Neural progenitor cell (in vitro differentiated cells): Measurements from ENCODE around the gene CACNA1C. TPM values are rescaled to one million over a fixed set of nuclear protein-coding genes. Genes with fewer than 3 reads are reported as not detected.

ENCODE experiments used
- DNase-seq: peaks from one replicate; pipeline ENCODE4 v3.0.0-alpha.2; 2016; ENCODE audit warnings: low spot score
- H2AFZ ChIP-seq: fragments of 200-600 bp; sonication (generic); replicated peaks from 2 replicates; pipeline ENCODE4 v1.6.1; 2016; ENCODE audit warnings: antibody characterized with exemption
- H3F3A ChIP-seq: fragments of 200-600 bp; sonication (generic); 2 replicates; pipeline ENCODE4 v1.6.1; 2016; ENCODE audit warnings: antibody characterized with exemption, low read depth
- H3K27ac ChIP-seq: fragments of 200-600 bp; sonication (generic); 2 replicates; pipeline ENCODE4 v1.5.1; 2016; ENCODE audit warnings: mild to moderate bottlenecking
- H3K27me3 ChIP-seq: fragments of 200-600 bp; sonication (generic); 2 replicates; pipeline ENCODE4 v1.6.1; 2016; ENCODE audit warnings: mild to moderate bottlenecking, moderate library complexity
- H3K36me3 ChIP-seq: fragments of 200-600 bp; sonication (generic); 2 replicates; pipeline ENCODE4 v1.5.1; 2016
- H3K4me1 ChIP-seq: fragments of 200-600 bp; sonication (generic); 2 replicates; pipeline ENCODE4 v1.6.1; 2016; ENCODE audit warnings: mixed run types
- H3K4me2 ChIP-seq: fragments of 200-600 bp; sonication (generic); 2 replicates; pipeline ENCODE4 v1.6.1; 2016
- H3K4me3 ChIP-seq: fragments of 200-600 bp; sonication (generic); 2 replicates; pipeline ENCODE4 v1.5.1; 2016
- H3K79me2 ChIP-seq: fragments of 200-600 bp; sonication (generic); 2 replicates; pipeline ENCODE4 v1.6.1; 2016; ENCODE audit warnings: low read depth
- H3K9ac ChIP-seq: fragments of 200-600 bp; sonication (generic); 2 replicates; pipeline ENCODE4 v1.6.1; 2016
- H3K9me3 ChIP-seq: fragments of 200-600 bp; sonication (generic); 2 replicates; pipeline ENCODE4 v1.5.1; 2016; ENCODE audit warnings: low read depth
- H4K20me1 ChIP-seq: fragments of 200-600 bp; sonication (generic); 2 replicates; pipeline ENCODE4 v1.6.1; 2016; ENCODE audit warnings: low read depth
- H3K27ac Mint-ChIP-seq: 3 replicates; pipeline ENCODE4 v1.8.0; 2021; ENCODE audit warnings: mixed read lengths
- H3K27me3 Mint-ChIP-seq: 2 replicates; pipeline ENCODE4 v1.8.0; 2022; ENCODE audit warnings: low read depth, mild to moderate bottlenecking, inconsistent platforms, moderate library complexity, mixed read lengths; ENCODE audit not compliant: insufficient read depth
- H3K36me3 Mint-ChIP-seq: 3 replicates; pipeline ENCODE4 v1.8.0; 2021; ENCODE audit warnings: mixed read lengths
- H3K4me1 Mint-ChIP-seq: 3 replicates; pipeline ENCODE4 v1.8.0; 2021; ENCODE audit warnings: mixed read lengths
- H3K4me3 Mint-ChIP-seq: 3 replicates; pipeline ENCODE4 v1.8.0; 2021; ENCODE audit warnings: mild to moderate bottlenecking, moderate library complexity, mixed read lengths
- H3K9me3 Mint-ChIP-seq: 3 replicates; pipeline ENCODE4 v1.8.0; 2020; ENCODE audit warnings: mixed read lengths
- EZH2 ChIP-seq: fragments of 200-600 bp; sonication (generic); IDR thresholded peaks from 2 replicates; pipeline ENCODE4 v1.6.1; 2017; ENCODE audit warnings: antibody characterized with exemption, mild to moderate bottlenecking, moderate library complexity
- EZH2phosphoT487 ChIP-seq: fragments of 200-600 bp; sonication (generic); IDR thresholded peaks from 2 replicates; pipeline ENCODE4 v1.6.1; 2017; ENCODE audit warnings: antibody characterized with exemption
- total RNA-seq: library from RNA; depleted of rRNA; stranded (reverse); fragments of >200 nt; gene quantifications from 2 replicates; pipeline ENCODE4 v1.2.3, GENCODE V29; 2015; ENCODE audit warnings: low replicate concordance
- TF ChIP-seq, protein P1 (sequence below): fragments of 200-600 bp; sonication (generic); IDR thresholded peaks from 2 replicates; pipeline ENCODE4 v1.5.1; 2017; ENCODE audit warnings: antibody characterized with exemption, mild to moderate bottlenecking

Gene CACNA1C
- total RNA-seq, 1 donor from 2014 or later: 2.7 TPM

DNA sequence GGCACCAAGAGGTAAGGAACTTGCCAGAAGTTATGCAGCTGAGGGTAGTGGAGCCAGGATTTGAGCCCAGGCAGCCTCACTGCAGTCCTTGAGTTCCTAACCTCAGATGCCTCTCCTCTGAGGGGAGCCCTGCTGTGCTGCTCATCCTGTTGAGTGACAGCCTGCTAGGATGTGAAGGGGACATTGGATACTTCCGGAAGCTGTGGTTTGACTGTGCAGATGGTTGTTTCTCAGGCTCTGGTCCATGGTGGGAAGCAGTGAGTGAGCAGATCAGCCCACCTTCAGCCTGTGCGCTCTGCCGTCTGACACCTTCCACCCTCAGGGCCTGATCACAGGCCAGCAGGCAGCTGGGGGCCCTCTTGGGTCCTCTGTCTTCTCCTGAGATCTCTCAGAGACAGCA is 253.2 kb downstream of the CACNA1C start:
- Histone ChIP-seq H2AFZ (peak overlapping the region; percentile 71), H3F3A (peaks cover 21% of the 10 kb centered on the region), H3K36me3 (no peaks in the 10 kb centered on the region), H3K27ac (peak overlapping the region; percentile 5), H3K79me2 (no peaks in the 10 kb centered on the region), H4K20me1 (no peaks in the 10 kb centered on the region), H3K4me3 (no peak overlapping the region), H3K4me2 (peak overlapping the region; percentile 53), H3K9ac (no peak overlapping the region), H3K27me3 (no peaks in the 10 kb centered on the region), H3K9me3 (no peaks in the 10 kb centered on the region), H3K4me1 (peaks cover 14% of the 10 kb centered on the region)
- H3K4me1 Mint-ChIP-seq: peaks cover 36% of the 10 kb centered on the region
- peaks cover 6% of the 10 kb centered on the region for H3K27me3 Mint-ChIP-seq
- DNase-seq: peak; percentile 68
- peaks cover 7% of the 10 kb centered on the region for H3K9me3 Mint-ChIP-seq
- H3K4me3 Mint-ChIP-seq: peak overlapping the region; percentile 4
- no peaks in the 10 kb centered on the region for H3K36me3 Mint-ChIP-seq
- H3K27ac Mint-ChIP-seq: peak overlapping the region; percentile 35
- TF ChIP-seq, protein P1, sequence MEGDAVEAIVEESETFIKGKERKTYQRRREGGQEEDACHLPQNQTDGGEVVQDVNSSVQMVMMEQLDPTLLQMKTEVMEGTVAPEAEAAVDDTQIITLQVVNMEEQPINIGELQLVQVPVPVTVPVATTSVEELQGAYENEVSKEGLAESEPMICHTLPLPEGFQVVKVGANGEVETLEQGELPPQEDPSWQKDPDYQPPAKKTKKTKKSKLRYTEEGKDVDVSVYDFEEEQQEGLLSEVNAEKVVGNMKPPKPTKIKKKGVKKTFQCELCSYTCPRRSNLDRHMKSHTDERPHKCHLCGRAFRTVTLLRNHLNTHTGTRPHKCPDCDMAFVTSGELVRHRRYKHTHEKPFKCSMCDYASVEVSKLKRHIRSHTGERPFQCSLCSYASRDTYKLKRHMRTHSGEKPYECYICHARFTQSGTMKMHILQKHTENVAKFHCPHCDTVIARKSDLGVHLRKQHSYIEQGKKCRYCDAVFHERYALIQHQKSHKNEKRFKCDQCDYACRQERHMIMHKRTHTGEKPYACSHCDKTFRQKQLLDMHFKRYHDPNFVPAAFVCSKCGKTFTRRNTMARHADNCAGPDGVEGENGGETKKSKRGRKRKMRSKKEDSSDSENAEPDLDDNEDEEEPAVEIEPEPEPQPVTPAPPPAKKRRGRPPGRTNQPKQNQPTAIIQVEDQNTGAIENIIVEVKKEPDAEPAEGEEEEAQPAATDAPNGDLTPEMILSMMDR: no peak

DNA sequence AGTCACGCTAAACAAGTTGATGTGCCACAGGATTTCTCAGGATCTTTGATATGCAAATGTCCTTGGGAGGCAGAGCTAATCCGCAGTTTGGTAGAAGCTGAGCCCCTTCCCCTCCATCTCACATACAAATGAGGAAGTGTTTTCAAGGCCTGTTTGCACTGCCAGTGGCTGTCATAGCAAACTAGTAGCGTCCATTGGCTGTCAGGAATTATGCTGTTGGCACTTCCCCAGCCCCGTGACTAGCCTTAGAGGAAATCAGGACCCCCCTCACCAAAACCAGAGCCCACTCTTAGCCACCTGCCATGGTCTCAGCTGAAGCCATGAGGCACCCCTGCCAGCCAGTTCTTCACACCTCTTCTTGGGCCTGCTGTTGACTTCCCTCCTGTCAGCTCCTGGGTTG is 253.9 kb downstream of the CACNA1C start:
- Histone ChIP-seq H3K36me3 (no peaks in the 10 kb centered on the region), H3K4me3 (no peak overlapping the region), H3F3A (peaks cover 21% of the 10 kb centered on the region), H2AFZ (peak overlapping the region; percentile 71), H3K27me3 (no peaks in the 10 kb centered on the region), H3K4me2 (peak overlapping the region; percentile 53), H3K27ac (no peak overlapping the region), H3K4me1 (peaks cover 14% of the 10 kb centered on the region), H3K9ac (no peak overlapping the region), H3K9me3 (no peaks in the 10 kb centered on the region), H4K20me1 (no peaks in the 10 kb centered on the region), H3K79me2 (no peaks in the 10 kb centered on the region)
- TF ChIP-seq EZH2phosphoT487 (no peak), EZH2 (no peak)
- TF ChIP-seq, protein P1: no peak
- Mint-ChIP-seq H3K27ac (peak overlapping the region; percentile 57), H3K4me3 (no peak overlapping the region), H3K27me3 (peaks cover 4% of the 10 kb centered on the region), H3K4me1 (peaks cover 34% of the 10 kb centered on the region), H3K9me3 (peaks cover 7% of the 10 kb centered on the region), H3K36me3 (no peaks in the 10 kb centered on the region)
- DNase-seq: peak; percentile 70

DNA sequence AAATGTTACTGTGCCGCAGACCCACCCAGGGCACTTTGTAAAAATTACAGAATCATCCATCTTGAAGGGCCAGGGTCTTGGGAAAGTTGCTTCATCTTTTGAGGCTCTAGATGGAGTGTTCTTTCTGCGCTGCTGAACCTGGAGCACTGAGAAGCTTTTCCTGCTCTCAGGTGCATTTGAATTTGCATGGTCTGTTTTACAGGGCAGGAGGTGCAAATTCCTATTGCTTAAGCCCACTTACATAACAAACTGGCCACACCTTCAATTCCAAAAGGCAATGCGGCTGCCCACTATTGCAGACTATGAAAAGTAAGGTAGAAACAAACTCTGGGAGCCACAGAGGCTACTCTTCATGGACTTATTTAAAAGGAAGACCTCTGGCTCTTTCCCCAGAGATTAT is 254.8 kb downstream of the CACNA1C start:
- Mint-ChIP-seq H3K4me3 (no peak overlapping the region), H3K9me3 (peaks cover 7% of the 10 kb centered on the region), H3K36me3 (no peaks in the 10 kb centered on the region), H3K27me3 (peaks cover 3% of the 10 kb centered on the region), H3K4me1 (peaks cover 33% of the 10 kb centered on the region), H3K27ac (no peak overlapping the region)
- H3K4me1 ChIP-seq: peaks cover 14% of the 10 kb centered on the region
- no peak overlapping the region for H3K27ac ChIP-seq
- no peaks in the 10 kb centered on the region for H3K27me3 ChIP-seq
- no peaks in the 10 kb centered on the region for H3K9me3 ChIP-seq
- DNase-seq: no peak
- H3K79me2 ChIP-seq: no peaks in the 10 kb centered on the region
- no peaks in the 10 kb centered on the region for H4K20me1 ChIP-seq
- H3F3A ChIP-seq: peaks cover 21% of the 10 kb centered on the region
- H3K9ac ChIP-seq: no peak overlapping the region
- H3K4me3 ChIP-seq: no peak overlapping the region
- TF ChIP-seq EZH2: no peak
- no peaks in the 10 kb centered on the region for H3K36me3 ChIP-seq
- H2AFZ ChIP-seq: no peak overlapping the region
- H3K4me2 ChIP-seq: no peak overlapping the region

DNA sequence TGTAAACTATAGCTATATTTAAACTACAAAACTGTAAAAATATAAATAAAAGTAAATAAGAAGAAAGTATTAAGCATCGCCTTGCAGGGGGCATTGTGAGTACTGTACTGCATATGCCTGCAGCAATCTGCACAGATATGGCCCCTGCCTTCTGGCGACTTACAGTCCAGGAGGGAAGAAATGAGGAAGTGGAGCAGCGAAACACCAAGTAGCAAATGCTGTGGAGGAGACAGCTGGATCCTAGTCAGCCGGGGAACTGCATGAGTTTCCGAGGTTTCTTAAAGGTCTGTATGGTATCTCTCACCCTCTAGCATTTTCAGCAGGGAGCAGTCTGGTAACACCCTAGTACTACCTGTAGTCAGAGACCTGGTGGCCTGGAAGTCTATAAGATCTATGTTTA is 256.9 kb downstream of the CACNA1C start:
- TF ChIP-seq, protein P1: no peak
- TF ChIP-seq EZH2 (no peak), EZH2phosphoT487 (no peak)
- Histone ChIP-seq H3K9ac (no peak overlapping the region), H3K27ac (no peak overlapping the region), H3K79me2 (no peaks in the 10 kb centered on the region), H3K4me2 (no peak overlapping the region), H3K4me1 (peaks cover 20% of the 10 kb centered on the region), H3K27me3 (no peaks in the 10 kb centered on the region), H3F3A (peaks cover 21% of the 10 kb centered on the region), H3K36me3 (no peaks in the 10 kb centered on the region), H3K4me3 (no peak overlapping the region), H4K20me1 (no peaks in the 10 kb centered on the region), H3K9me3 (no peaks in the 10 kb centered on the region), H2AFZ (no peak overlapping the region)
- H3K9me3 Mint-ChIP-seq: peaks cover 7% of the 10 kb centered on the region
- DNase-seq: no peak
- H3K4me3 Mint-ChIP-seq: no peak overlapping the region
- H3K4me1 Mint-ChIP-seq: peaks cover 22% of the 10 kb centered on the region
- H3K36me3 Mint-ChIP-seq: no peaks in the 10 kb centered on the region
- H3K27me3 Mint-ChIP-seq: peaks cover 3% of the 10 kb centered on the region
- H3K27ac Mint-ChIP-seq: no peak overlapping the region
